ENCODE results near the gene ADAMTS3.
A peak's percentile ranks its signal among the peaks of the same experiment; 100 is the strongest.
"Not testable (repeated sequence)": the region's sequence is repeated elsewhere in the genome, so short reads cannot be mapped to it uniquely, and the experiment has no call there.

ADAMTS3 gene

GRCh38 chr4:72468904-72469502 is 100.0 kb downstream of the ADAMTS3 start:
- no peak for DNase-seq (ENCODE audit: low spot score)

- DNase-seq (ENCODE audit: low spot score) = no peak
Observed at GRCh38 chr4:72467633-72468032, 101.4 kb downstream of the ADAMTS3 start.

- DNase-seq (ENCODE audit: low spot score) = no peak
Observed at GRCh38 chr4:72463724-72464123, 105.3 kb downstream of the ADAMTS3 start.

- no peak for DNase-seq (ENCODE audit: low spot score)
Observed at GRCh38 chr4:72457158-72457557, 111.9 kb downstream of the ADAMTS3 start.

GRCh38 chr4:72451349-72451748 is 117.7 kb downstream of the ADAMTS3 start:
- DNase-seq (ENCODE audit: low spot score) = no peak

- DNase-seq (ENCODE audit: low spot score) = no peak
Observed at GRCh38 chr4:72449705-72450104, 119.3 kb downstream of the ADAMTS3 start.

- DNase-seq (ENCODE audit: low spot score) = no peak
Observed at GRCh38 chr4:72448231-72448630, 120.8 kb downstream of the ADAMTS3 start.

GRCh38 chr4:72446353-72447055 is 122.5 kb downstream of the ADAMTS3 start:
- no peak for DNase-seq (ENCODE audit: low spot score)

GRCh38 chr4:72444092-72444491 is 124.9 kb downstream of the ADAMTS3 start:
- no peak for DNase-seq (ENCODE audit: low spot score)

- DNase-seq (ENCODE audit: low spot score) = no peak
Observed at GRCh38 chr4:72442715-72443114, 126.3 kb downstream of the ADAMTS3 start.

- DNase-seq (ENCODE audit: low spot score) = no peak
Observed at GRCh38 chr4:72442147-72442546, 126.9 kb downstream of the ADAMTS3 start.

GRCh38 chr4:72440386-72440785 is 128.6 kb downstream of the ADAMTS3 start:
- no peak for DNase-seq (ENCODE audit: low spot score)

- DNase-seq (ENCODE audit: low spot score) = no peak
Observed at GRCh38 chr4:72432975-72433374, 136.0 kb downstream of the ADAMTS3 start.

GRCh38 chr4:72432282-72432681 is 136.7 kb downstream of the ADAMTS3 start:
- no peak for DNase-seq (ENCODE audit: low spot score)

GRCh38 chr4:72430988-72431387 is 138.0 kb downstream of the ADAMTS3 start:
- DNase-seq (ENCODE audit: low spot score) = no peak

- peak; percentile 7 for DNase-seq (ENCODE audit: low spot score)
Observed at GRCh38 chr4:72430050-72430449, 139.0 kb downstream of the ADAMTS3 start.

GRCh38 chr4:72429397-72429889 is 139.6 kb downstream of the ADAMTS3 start:
- DNase-seq (ENCODE audit: low spot score) = no peak

- DNase-seq (ENCODE audit: low spot score) = no peak
Observed at GRCh38 chr4:72427057-72427456, 142.0 kb downstream of the ADAMTS3 start.

GRCh38 chr4:72425908-72426307 is 143.1 kb downstream of the ADAMTS3 start:
- not testable (repeated sequence) for DNase-seq (ENCODE audit: low spot score)

GRCh38 chr4:72424006-72424405 is 145.0 kb downstream of the ADAMTS3 start:
- no peak for DNase-seq (ENCODE audit: low spot score)

GRCh38 chr4:72422416-72422815 is 146.6 kb downstream of the ADAMTS3 start:
- no peak for DNase-seq (ENCODE audit: low spot score)

GRCh38 chr4:72418458-72418857 is 150.6 kb downstream of the ADAMTS3 start:
- DNase-seq (ENCODE audit: low spot score) = peak; percentile 14

- DNase-seq (ENCODE audit: low spot score) = no peak
Observed at GRCh38 chr4:72410158-72410557, 158.9 kb downstream of the ADAMTS3 start.

GRCh38 chr4:72408568-72408967 is 160.5 kb downstream of the ADAMTS3 start:
- DNase-seq (ENCODE audit: low spot score) = no peak

Measured in AG08396 (cell line).